HCT116 (cell line): ENCODE data around the gene PLA2G4B. TPM values are rescaled to one million over a fixed set of nuclear protein-coding genes. Genes with fewer than 3 reads are reported as not detected.

Experiments
- ATAC-seq: fragments of 200-7000 bp; cut with Tn5 transposase; 2 replicates; pipeline ENCODE4 v1.9.1; 2020; ENCODE audit warnings: mild to moderate bottlenecking, moderate library complexity
- BruUV-seq: library from RNA; stranded (reverse); fragments of 400-500 nt; replicated peaks from 2 replicates; lab custom pipeline; 2021; lab: Mats Ljungman, UMichigan
- CTCF ChIA-PET: fragments of 300-600 bp; sonication (Branson Sonifier 250); formaldehyde crosslinking; loops from one replicate; lab custom pipeline; 2021; ENCODE audit warnings: antibody characterized with exemption; lab: Charles Lee
- POLR2A ChIA-PET: fragments of 300-600, 350-600 bp; sonication (Branson Sonifier 250); formaldehyde crosslinking; loops from one replicate; lab custom pipeline; 2021; ENCODE audit warnings: antibody characterized with exemption; lab: Charles Lee
- RAD21 ChIA-PET, 2 experiments: fragments of 300-600 bp; sonication (Branson Sonifier 250); formaldehyde crosslinking; loops; one replicate each; lab custom pipeline; 2023; ENCODE audit warnings: low total read pairs in 2 of 2; ENCODE audit not compliant: uncharacterized antibody in 2 of 2, unreplicated experiment in 2 of 2, low non-redundant PET in 1 of 2; lab: Charles Lee
- DNase-seq: peaks from one replicate; pipeline ENCODE4 v3.0.0-alpha.2; 2010; ENCODE audit warnings: low read depth, low spot score
- H2AFZ ChIP-seq: fragments of 200-600 bp; shearing (Covaris generic), sonication (generic); 2 replicates; pipeline ENCODE4 v1.6.1; 2017; ENCODE audit warnings: low read depth, mixed run types, mixed read lengths, antibody characterized with exemption, low read length; ENCODE audit not compliant: poor library complexity, severe bottlenecking
- H3K27ac ChIP-seq: 2 replicates; pipeline ENCODE4 v1.5.1; 2012; ENCODE audit warnings: low read depth, low read length
- H3K27me3 ChIP-seq: fragments of 200-600 bp; sonication (generic); 2 replicates; pipeline ENCODE4 v1.6.1; 2016; ENCODE audit warnings: mixed run types, low read length, mixed read lengths; ENCODE audit not compliant: insufficient read depth
- H3K36me3 ChIP-seq, 2 experiments: fragments of 200-500 bp in 1 of 2; fragments of 200-600 bp in 1 of 2; sonication (Bioruptor generic) in 1 of 2; sonication (generic) in 1 of 2; 2 replicates each; pipeline versions ENCODE4 v1.5.1 to v1.6.1; 2014 to 2016; ENCODE audit warnings: low read length in 2 of 2, inconsistent platforms in 1 of 2, mixed read lengths in 1 of 2, mixed run types in 1 of 2; ENCODE audit not compliant: insufficient read depth in 2 of 2, control insufficient read depth in 1 of 2
- H3K4me1 ChIP-seq, 2 experiments: fragments of 200-600 bp in 1 of 2; sonication (generic) in 1 of 2; 2 replicates each; pipeline versions ENCODE4 v1.5.1 to v1.6.1; 2012 to 2017; ENCODE audit warnings: low read length in 2 of 2, inconsistent platforms in 1 of 2, mild to moderate bottlenecking in 1 of 2, mixed read lengths in 1 of 2, mixed run types in 1 of 2, moderate library complexity in 1 of 2; ENCODE audit not compliant: insufficient read depth in 2 of 2, control insufficient read depth in 1 of 2
- H3K4me2 ChIP-seq: fragments of 200-600 bp; sonication (generic); 2 replicates; pipeline ENCODE4 v1.6.1; 2017; ENCODE audit warnings: mixed run types, low read length, mixed read lengths
- H3K4me3 ChIP-seq, 2 experiments: fragments of 200-600 bp in 1 of 2; sonication (generic) in 1 of 2; replicated peaks in 1 of 2; 2 replicates each; pipeline ENCODE4 v1.5.1; 2011 to 2016; ENCODE audit warnings: low read length in 2 of 2, control low read depth in 1 of 2, low read depth in 1 of 2, mild to moderate bottlenecking in 1 of 2, mixed read lengths in 1 of 2, mixed run types in 1 of 2
- H3K79me2 ChIP-seq: fragments of 200-600 bp; sonication (generic); 2 replicates; pipeline ENCODE4 v1.6.1; 2017; ENCODE audit warnings: mild to moderate bottlenecking, mixed run types, low read length, moderate library complexity, mixed read lengths; ENCODE audit not compliant: insufficient read depth
- H3K9ac ChIP-seq: fragments of 200-600 bp; sonication (generic); 2 replicates; pipeline ENCODE4 v1.6.1; 2016; ENCODE audit warnings: low read length, mixed read lengths
- H3K9me2 ChIP-seq: fragments of 200-600 bp; sonication (generic), shearing (Covaris generic); 2 replicates; pipeline ENCODE4 v1.6.1; 2017; ENCODE audit warnings: mixed run types, mild to moderate bottlenecking, moderate library complexity; ENCODE audit not compliant: insufficient read depth
- H3K9me3 ChIP-seq, 2 experiments: fragments of 200-500 bp in 1 of 2; fragments of 200-600 bp in 1 of 2; sonication (Bioruptor generic) in 1 of 2; sonication (generic) in 1 of 2; 2 replicates each; pipeline ENCODE4 v1.6.1; 2014 to 2017; ENCODE audit warnings: low read length in 2 of 2, mixed read lengths in 2 of 2, inconsistent platforms in 1 of 2, low read depth in 1 of 2, mild to moderate bottlenecking in 1 of 2, mixed run types in 1 of 2, moderate library complexity in 1 of 2; ENCODE audit not compliant: control insufficient read depth in 1 of 2, insufficient read depth in 1 of 2
- H4K20me1 ChIP-seq: fragments of 200-600 bp; sonication (generic), shearing (Covaris generic); 2 replicates; pipeline ENCODE4 v1.6.1; 2017; ENCODE audit warnings: mixed run types, mild to moderate bottlenecking, moderate library complexity; ENCODE audit not compliant: insufficient read depth
- CBX3 ChIP-seq: IDR thresholded peaks from 2 replicates; pipeline ENCODE4 v1.6.1; 2012; ENCODE audit warnings: low read depth
- CTCF ChIP-seq, 3 experiments: fragments of 200-600 bp in 1 of 3; sonication (generic) in 1 of 3; IDR thresholded peaks in 2 of 3; conservative IDR thresholded peaks in 1 of 3; 2 replicates each; pipeline ENCODE4 v1.5.1; 2012 to 2017; ENCODE audit warnings: low read depth in 2 of 3, low read length in 2 of 3, antibody characterized with exemption in 1 of 3, borderline replicate concordance in 1 of 3, control low read depth in 1 of 3, mild to moderate bottlenecking in 1 of 3, mixed read lengths in 1 of 3, mixed run types in 1 of 3, moderate library complexity in 1 of 3; ENCODE audit not compliant: insufficient read depth in 1 of 3
- ELF1 ChIP-seq: IDR thresholded peaks from 2 replicates; pipeline ENCODE4 v1.6.1; 2012; ENCODE audit warnings: low read depth, borderline replicate concordance
- JUND ChIP-seq: IDR thresholded peaks from 2 replicates; pipeline ENCODE4 v1.6.1; 2012
- POLR2A ChIP-seq: IDR thresholded peaks from 2 replicates; pipeline ENCODE4 v1.7.0; 2011; ENCODE audit warnings: borderline replicate concordance; ENCODE audit not compliant: insufficient read depth, insufficient read length; ENCODE audit errors: extremely low read depth
- SRF ChIP-seq: IDR thresholded peaks from 2 replicates; pipeline ENCODE4 v1.6.1; 2012; ENCODE audit warnings: low read depth
- intact Hi-C: fragments of 100-400 bp; cut with micrococcal nuclease; formaldehyde crosslinking; loops from 2 replicates; pipeline ENCODE4 v1.10.0; 2022
- total RNA-seq: library from RNA; stranded (reverse); gene quantifications from one replicate; pipeline ENCODE4 v1.2.1, GENCODE V29; 2021; ENCODE audit not compliant: unreplicated experiment

PLA2G4B gene
- total RNA-seq, 1 experiment from 2014 or later = 4.7 TPM

DNA sequence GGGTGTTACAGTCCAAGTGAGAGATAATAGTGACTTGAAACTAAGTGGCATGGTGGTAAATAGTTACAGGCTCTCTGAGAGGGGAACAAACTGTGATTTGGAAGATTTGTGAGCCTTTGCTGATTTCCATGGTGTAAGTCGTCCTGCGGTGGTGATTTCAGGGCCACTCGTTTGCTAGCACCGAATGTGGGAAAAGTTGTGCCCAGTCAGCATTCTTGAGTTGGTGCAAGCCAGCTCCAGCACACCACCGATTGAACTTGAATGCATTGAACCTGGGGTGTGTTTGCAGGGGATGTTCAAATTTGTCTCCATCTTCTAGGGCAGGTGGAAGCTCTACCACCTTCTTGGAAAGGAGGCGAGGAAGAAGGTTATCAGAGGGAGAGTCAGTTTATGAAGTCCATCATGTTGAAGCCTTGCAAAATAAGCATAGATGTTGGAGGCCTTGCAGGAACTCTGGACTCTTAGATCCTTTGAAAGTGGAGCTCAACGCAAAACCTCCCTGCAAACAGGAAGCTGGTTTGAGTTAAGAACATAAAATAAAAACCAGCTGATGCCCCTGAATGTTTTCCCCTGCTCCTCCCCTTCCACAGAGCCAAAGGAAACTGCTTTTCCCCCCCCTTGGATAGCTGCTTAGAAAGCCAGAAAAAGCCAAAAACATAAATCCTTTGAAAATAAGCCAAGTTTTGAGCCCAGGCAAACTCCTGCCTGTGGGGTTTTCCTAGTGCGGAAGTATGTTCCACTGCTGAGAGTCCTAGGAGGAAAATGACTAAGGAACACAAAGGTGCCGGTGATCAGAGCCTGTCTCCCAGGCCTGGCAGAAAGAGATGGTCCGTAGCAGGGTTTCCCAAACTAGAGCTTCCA lies 42.4 kb upstream of the PLA2G4B start:
- ChIA-PET CTCF (interaction anchor here (1.0 kb wide), 1 partner anchor 22 kb away, joined by 3 read pairs; the partner anchor contains the start of gene MAPKBP1), POLR2A (interaction anchor here (0.9 kb wide), 1 partner anchor 9 kb away, joined by 3 read pairs; no protein-coding TSS in a partner anchor), RAD21 (no interaction called here)
- Histone ChIP-seq H3K4me1 (peaks cover 9 to 38% of the 10 kb centered on the region in 2 experiments), H2AFZ (no peak overlapping the region), H3K27me3 (no peaks in the 10 kb centered on the region), H3K4me3 (no peak overlapping the region), H3K9me2 (no peaks in the 10 kb centered on the region), H3K27ac (no peak overlapping the region), H4K20me1 (no peaks in the 10 kb centered on the region), H3K9me3 (no peaks in the 10 kb centered on the region), H3K9ac (no peak overlapping the region), H3K4me2 (no peak overlapping the region), H3K79me2 (no peaks in the 10 kb centered on the region), H3K36me3 (0 out of 4 replicates have a peak, but pooled peaks cover 0 to 2% of the 10 kb centered on the region in 2 experiments)
- BruUV-seq = no TSS peak
- TF ChIP-seq CBX3 (no peak), ELF1 (no peak), POLR2A (no peak), SRF (no peak), CTCF (IDR thresholded peaks at IDR 0.05 in 2 of 3, conservative IDR thresholded peaks at IDR 0.05 in 1 of 3; ENCODE audit: borderline replicate concordance in 1 of 3, insufficient read depth in 1 of 3, low read depth in 2 of 3, low read length in 2 of 3) (no peak), JUND (no peak)
- no peak for DNase-seq
- ATAC-seq = no peak
- intact Hi-C loops = no loop called here
